Gastrocnemius medialis (tissue), 4 donors: ENCODE data around the gene MORN1.

Experiments used
- POLR2A ChIP-seq, 2 donors: fragments of 450-650 bp; IDR thresholded peaks; one replicate each; pipeline ENCODE4 v1.6.1; 2017; ENCODE audit warnings: antibody characterized with exemption in 2 of 2, mild to moderate bottlenecking in 2 of 2, moderate library complexity in 2 of 2
- TF ChIP-seq, protein P1 (sequence below), 5 experiments: fragments of 450-650 bp in 3 of 5; fragments of 200-600 bp in 2 of 5; sonication (generic) in 2 of 5; IDR thresholded peaks in 4 of 5; conservative IDR thresholded peaks in 1 of 5; 1 replicate in 4 of 5; 2 replicates in 1 of 5; pipeline ENCODE4 v1.5.1; 2016 to 2019; ENCODE audit warnings: antibody characterized with exemption in 5 of 5, mild to moderate bottlenecking in 3 of 5, moderate library complexity in 3 of 5

DNA sequence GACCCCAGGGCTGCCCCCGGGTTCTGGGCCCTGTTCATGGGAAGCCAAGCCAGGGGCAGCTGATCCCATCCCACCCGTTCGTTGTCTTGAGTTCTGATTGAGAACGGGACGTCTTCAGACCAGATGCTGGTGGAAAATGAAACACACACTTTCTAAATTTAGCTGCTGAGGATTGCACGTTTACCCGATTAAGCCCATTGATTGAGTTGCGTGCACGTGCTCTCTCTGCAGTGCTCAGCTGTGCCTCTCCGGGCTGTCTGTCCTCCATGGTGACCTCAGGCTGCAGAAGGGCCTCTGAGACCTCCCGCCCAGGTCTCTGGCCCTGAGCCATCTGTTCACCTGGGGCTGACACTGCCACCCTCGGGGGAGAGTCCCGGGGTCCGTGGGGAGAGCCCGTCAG lies 48.0 kb upstream of the MORN1 start:
- TF ChIP-seq, protein P1, sequence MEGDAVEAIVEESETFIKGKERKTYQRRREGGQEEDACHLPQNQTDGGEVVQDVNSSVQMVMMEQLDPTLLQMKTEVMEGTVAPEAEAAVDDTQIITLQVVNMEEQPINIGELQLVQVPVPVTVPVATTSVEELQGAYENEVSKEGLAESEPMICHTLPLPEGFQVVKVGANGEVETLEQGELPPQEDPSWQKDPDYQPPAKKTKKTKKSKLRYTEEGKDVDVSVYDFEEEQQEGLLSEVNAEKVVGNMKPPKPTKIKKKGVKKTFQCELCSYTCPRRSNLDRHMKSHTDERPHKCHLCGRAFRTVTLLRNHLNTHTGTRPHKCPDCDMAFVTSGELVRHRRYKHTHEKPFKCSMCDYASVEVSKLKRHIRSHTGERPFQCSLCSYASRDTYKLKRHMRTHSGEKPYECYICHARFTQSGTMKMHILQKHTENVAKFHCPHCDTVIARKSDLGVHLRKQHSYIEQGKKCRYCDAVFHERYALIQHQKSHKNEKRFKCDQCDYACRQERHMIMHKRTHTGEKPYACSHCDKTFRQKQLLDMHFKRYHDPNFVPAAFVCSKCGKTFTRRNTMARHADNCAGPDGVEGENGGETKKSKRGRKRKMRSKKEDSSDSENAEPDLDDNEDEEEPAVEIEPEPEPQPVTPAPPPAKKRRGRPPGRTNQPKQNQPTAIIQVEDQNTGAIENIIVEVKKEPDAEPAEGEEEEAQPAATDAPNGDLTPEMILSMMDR (IDR thresholded peaks at IDR 0.05 in 4 of 5, conservative IDR thresholded peaks at IDR 0.05 in 1 of 5) = no peak
- TF ChIP-seq POLR2A (IDR thresholded peaks at IDR 0.05) = no peak
